Coronary artery (tissue), 2 donors: ENCODE data around the gene RFX8.

ENCODE experiments used
- DNase-seq: peaks from one replicate; pipeline ENCODE4 v3.0.0-alpha.2; 2017; ENCODE audit warnings: low spot score
- H3K27ac ChIP-seq, 2 donors: fragments of 200-600 bp; sonication (generic); one replicate each; pipeline ENCODE4 v1.5.1; 2016 to 2019
- H3K4me3 ChIP-seq: fragments of 200-600 bp; sonication (generic); 2 replicates; pipeline ENCODE4 v1.5.1; 2016; ENCODE audit warnings: mild to moderate bottlenecking, moderate library complexity
- TF ChIP-seq, protein P1 (sequence below): fragments of 200-600 bp; sonication (generic); IDR thresholded peaks from one replicate; pipeline ENCODE4 v1.5.1; 2019; ENCODE audit warnings: antibody characterized with exemption

RFX8 gene

DNA sequence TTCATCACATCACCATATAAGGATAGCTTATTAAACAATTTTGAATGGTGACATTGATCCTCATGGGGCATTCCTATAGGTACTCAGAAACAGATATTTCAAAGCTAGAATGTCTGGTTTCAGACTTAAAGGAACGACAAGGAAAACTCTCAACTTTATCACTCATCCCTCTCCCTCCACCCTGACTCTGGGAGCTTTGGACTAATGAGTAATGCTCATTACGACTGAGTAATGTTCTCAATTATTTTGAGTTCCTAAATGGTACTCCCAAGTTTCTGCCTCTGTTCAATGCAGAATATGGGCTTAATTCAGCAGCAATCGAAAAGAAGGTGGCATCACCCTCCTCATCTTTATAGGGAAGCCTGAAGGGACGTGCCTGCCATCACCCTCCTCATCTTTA is 43.4 kb downstream of the RFX8 start:
- Histone ChIP-seq H3K27ac (no peak overlapping the region), H3K4me3 (no peak overlapping the region)
- TF ChIP-seq, protein P1, sequence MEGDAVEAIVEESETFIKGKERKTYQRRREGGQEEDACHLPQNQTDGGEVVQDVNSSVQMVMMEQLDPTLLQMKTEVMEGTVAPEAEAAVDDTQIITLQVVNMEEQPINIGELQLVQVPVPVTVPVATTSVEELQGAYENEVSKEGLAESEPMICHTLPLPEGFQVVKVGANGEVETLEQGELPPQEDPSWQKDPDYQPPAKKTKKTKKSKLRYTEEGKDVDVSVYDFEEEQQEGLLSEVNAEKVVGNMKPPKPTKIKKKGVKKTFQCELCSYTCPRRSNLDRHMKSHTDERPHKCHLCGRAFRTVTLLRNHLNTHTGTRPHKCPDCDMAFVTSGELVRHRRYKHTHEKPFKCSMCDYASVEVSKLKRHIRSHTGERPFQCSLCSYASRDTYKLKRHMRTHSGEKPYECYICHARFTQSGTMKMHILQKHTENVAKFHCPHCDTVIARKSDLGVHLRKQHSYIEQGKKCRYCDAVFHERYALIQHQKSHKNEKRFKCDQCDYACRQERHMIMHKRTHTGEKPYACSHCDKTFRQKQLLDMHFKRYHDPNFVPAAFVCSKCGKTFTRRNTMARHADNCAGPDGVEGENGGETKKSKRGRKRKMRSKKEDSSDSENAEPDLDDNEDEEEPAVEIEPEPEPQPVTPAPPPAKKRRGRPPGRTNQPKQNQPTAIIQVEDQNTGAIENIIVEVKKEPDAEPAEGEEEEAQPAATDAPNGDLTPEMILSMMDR = no peak
- no peak for DNase-seq

DNA sequence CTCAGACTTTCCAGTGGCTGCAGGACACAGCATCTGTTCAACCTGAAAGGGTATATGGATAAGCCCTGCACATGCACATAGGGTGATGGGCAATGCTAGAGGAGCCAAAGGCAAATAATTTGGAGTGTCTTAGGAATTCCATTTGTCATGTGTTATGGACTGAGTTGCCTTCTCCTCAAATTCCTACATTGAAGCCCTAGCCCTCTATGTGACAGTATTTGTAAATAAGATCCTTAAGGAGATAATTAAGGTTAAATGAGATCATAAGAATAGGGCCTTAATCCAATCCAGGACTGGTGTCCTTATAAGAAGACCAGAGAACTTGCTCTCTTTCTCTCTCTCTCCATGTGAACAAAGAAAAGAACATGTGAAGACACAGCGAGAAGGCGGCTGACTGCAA is 44.8 kb downstream of the RFX8 start:
- TF ChIP-seq, protein P1 = no peak
- peak; percentile 3 for DNase-seq
- no peak overlapping the region for H3K27ac ChIP-seq
- H3K4me3 ChIP-seq = no peak overlapping the region

DNA sequence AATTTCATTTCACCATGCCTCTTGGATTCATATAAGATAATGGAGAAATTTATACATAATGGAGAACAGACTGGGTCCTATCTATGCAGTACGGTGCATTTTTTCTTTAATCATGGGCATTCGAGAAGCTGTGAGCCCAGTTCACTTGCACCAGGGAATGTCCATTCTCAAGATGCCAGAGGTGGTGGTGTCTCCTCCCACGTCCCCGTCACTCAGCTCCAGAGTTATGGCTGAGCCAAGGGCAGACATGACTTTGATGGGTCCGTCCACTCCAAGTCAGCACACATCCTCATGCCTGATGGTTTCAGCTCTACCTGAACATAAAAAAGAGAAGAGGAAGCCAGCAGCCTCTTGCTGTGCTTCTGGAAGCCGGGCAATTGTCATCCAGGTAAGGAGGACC is 45.5 kb downstream of the RFX8 start:
- DNase-seq = peak; percentile 26
- H3K27ac ChIP-seq = no peak overlapping the region
- TF ChIP-seq, protein P1 = no peak
- H3K4me3 ChIP-seq = no peak overlapping the region

DNA sequence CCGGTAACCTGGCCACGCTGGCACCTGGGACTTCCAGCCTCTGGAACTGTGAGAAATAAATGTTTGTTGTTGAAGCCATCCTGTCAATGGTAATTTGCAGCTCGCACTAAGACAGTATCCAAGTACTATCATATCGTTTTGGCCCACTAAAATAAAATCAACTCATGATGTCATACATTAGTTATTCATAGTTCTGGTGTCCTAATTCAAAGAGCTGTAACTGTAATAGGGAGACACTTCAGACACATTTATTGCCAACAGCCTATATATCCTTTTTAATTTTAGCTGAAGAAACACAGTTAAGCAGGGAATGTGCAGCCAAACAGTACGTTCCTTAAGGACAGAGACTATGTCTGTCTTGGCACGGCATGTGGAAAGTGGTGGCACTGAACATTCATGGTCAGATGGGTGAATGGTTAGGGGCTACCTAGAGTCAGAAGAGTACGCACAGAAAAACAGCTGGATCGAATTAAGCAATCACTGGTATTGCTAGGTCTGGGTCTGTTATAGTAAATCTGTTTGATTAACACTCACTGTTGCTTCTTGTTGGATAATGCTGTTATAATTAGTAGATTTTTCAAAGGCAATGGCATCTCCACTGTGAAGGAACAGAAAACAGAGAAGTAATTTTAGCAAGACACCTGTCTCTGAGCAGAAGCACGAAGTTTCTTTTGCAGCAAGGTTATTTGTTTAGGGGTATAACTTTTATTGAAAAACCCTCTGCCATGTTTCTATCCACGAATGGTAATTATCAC is 46.3 kb downstream of the RFX8 start:
- no peak overlapping the region for H3K4me3 ChIP-seq
- no peak overlapping the region for H3K27ac ChIP-seq
- peak; percentile 35 for DNase-seq
- TF ChIP-seq, protein P1 = no peak

DNA sequence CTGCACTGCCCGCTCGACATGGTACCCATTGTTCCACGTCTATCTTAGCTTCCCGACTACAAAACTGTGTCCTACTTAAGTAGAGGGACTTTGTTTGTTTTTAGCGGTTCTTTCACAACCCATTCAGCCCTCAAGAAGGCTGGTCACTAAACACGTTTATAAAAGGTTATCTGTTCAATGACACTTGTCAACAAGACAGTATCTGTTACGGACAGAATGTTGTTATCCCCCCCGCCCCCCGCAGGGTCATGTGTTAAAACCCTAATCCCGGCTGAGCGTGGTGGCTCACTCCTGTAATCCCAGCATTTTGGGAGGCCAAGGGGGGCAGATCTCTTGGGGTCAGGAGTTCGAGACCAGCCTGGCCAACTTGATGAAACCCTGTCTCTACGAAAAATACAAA is 47.2 kb downstream of the RFX8 start:
- DNase-seq = peak; percentile 36
- H3K27ac ChIP-seq = no peak overlapping the region
- TF ChIP-seq, protein P1 = no peak
- H3K4me3 ChIP-seq = no peak overlapping the region

DNA sequence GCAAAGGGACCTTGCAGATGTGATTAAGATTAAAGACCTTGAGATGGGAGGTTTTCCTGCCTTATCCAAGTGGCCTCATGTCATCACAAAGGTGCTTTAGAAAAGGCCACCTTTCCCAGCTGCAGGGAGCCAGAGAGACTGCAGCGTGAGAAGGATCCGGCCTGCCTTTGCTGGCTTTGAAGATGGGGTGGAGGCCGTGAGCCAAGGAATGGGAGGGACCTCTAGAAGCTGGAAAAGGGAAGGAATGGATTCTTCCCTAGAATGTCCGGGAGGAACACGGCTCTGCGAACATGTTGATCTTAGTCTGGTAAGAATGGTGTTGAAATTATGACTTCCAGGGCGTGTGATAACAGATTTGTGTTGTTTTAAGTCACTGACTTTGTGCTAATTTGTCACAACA is 47.7 kb downstream of the RFX8 start:
- Histone ChIP-seq H3K4me3 (no peak overlapping the region), H3K27ac (no peak overlapping the region)
- DNase-seq = peak; percentile 38
- TF ChIP-seq, protein P1 = no peak

DNA sequence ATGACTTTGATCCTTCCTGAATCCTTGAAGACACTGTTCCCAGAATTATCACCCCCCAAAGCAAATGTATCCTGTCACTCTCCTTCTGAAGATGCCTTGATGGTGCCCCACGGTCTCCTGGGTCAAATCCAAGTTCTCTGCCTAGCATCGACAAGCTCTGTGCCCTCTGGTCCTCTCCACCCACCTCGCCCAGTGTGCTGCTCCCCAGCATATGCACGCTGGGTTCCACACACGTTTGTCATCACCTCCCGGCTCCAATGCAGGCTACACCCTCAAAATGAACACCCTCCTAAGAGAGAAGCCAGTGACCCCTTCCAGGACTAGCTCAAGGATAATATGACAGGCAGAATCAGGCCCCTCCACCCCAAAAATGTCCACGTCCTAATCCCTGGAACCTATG is 48.1 kb downstream of the RFX8 start:
- Histone ChIP-seq H3K27ac (no peak overlapping the region), H3K4me3 (no peak overlapping the region)
- DNase-seq = peak; percentile 43
- TF ChIP-seq, protein P1 = no peak
